IPS-20b (cell line): ENCODE data around the gene NTMT1.
A peak's percentile ranks its signal among the peaks of the same experiment; 100 is the strongest.
"Not testable (repeated sequence)": the region's sequence is repeated elsewhere in the genome, so short reads cannot be mapped to it uniquely, and the experiment has no call there.

Experiments used
- H3K27ac ChIP-seq: one replicate; pipeline ENCODE4 v1.5.1; 2013; ENCODE audit warnings: low read length
- H3K27me3 ChIP-seq: 2 replicates; pipeline ENCODE4 v1.6.1; 2013; ENCODE audit warnings: mild to moderate bottlenecking, low read length, inconsistent platforms; ENCODE audit not compliant: insufficient read depth
- H3K36me3 ChIP-seq: 2 replicates; pipeline ENCODE4 v1.6.1; 2013; ENCODE audit warnings: low read depth, mild to moderate bottlenecking, inconsistent platforms, low read length, moderate library complexity; ENCODE audit not compliant: insufficient read depth
- H3K4me1 ChIP-seq: 2 replicates; pipeline ENCODE4 v1.6.1; 2013; ENCODE audit warnings: mild to moderate bottlenecking, control low read depth, inconsistent platforms, low read length, moderate library complexity; ENCODE audit not compliant: insufficient read depth
- H3K4me3 ChIP-seq: 2 replicates; pipeline ENCODE4 v1.5.1; 2013; ENCODE audit warnings: mild to moderate bottlenecking, low read length, inconsistent platforms
- H3K9ac ChIP-seq: 2 replicates; pipeline ENCODE4 v1.6.1; 2013; ENCODE audit warnings: low read depth, mild to moderate bottlenecking, inconsistent platforms, low read length, moderate library complexity
- H3K9me3 ChIP-seq: 2 replicates; pipeline ENCODE4 v1.6.1; 2013; ENCODE audit warnings: mild to moderate bottlenecking, low read depth, low read length, inconsistent platforms; ENCODE audit not compliant: insufficient read depth

The NTMT1 gene

DNA sequence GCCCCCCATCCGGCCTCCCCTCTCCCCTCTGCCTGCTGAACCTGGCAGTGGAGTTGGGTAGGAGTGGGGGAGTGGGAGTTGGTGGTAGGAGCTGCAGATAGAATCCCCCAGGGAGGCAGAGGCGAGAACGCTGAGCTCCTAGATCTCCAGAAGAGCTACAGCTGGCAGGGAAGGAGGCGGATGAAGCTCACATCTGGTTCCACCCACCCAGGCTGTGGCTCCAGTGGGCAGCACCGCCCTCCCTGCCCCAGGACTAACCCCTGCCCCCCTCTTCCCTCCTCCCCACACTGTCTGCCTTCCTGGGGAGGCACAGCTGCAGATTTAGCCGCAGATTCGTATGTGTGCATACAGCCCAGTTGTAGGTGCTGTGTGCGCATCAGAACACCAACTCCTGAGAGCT is 39.3 kb upstream of the NTMT1 start:
- Histone ChIP-seq H3K9ac (no peak overlapping the region), H3K4me1 (no peaks in the 10 kb centered on the region; the same call in 1 of the 2 replicates), H3K27me3 (peaks cover 20% of the 10 kb centered on the region), H3K36me3 (no peaks in the 10 kb centered on the region), H3K27ac (no peak overlapping the region), H3K9me3 (no peaks in the 10 kb centered on the region), H3K4me3 (no peak overlapping the region)

DNA sequence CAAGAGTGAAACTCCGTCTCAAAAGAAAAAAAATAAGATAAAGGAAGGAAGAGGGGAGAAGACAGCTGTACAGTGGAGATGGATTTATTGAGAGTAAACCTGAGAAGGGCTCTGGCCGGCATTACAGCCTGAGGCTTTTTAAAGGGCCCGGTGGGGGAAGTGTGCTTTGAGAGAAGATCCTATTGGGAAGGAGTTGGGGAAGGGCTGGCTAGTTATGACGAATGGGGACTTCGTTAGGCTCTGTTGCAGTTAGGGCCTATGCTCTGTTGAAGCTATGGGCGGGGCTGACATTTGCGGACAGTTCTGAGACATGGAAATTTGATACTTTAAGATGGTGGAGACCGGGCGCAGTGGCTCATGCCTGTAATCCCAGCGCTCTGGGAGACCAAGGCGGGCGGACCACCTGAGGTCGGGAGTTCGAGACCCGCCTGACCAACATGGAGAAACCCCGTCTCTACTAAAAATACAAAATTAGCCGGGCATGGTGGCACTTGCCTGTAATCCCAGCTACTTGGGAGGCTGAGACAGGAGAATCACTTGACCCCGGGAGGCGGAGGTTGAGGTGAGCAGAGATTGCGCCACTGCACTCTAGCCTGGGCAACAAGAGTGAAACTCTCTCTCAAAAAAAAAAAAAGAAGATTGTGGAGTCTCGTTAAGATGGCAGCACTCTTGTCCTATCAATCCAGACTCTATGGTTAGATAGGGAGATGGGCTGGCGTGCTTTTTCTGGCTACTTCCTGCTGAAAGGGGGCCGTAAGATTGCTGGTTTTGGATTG is 38.3 kb upstream of the NTMT1 start:
- H3K27me3 ChIP-seq = peaks cover 24% of the 10 kb centered on the region
- no peaks in the 10 kb centered on the region for H3K36me3 ChIP-seq
- H3K9me3 ChIP-seq = no peaks in the 10 kb centered on the region
- no peak overlapping the region for H3K27ac ChIP-seq
- H3K9ac ChIP-seq = no peak overlapping the region
- no peak overlapping the region for H3K4me3 ChIP-seq
- H3K4me1 ChIP-seq = no peaks in the 10 kb centered on the region; the same call in 1 of the 2 replicates

DNA sequence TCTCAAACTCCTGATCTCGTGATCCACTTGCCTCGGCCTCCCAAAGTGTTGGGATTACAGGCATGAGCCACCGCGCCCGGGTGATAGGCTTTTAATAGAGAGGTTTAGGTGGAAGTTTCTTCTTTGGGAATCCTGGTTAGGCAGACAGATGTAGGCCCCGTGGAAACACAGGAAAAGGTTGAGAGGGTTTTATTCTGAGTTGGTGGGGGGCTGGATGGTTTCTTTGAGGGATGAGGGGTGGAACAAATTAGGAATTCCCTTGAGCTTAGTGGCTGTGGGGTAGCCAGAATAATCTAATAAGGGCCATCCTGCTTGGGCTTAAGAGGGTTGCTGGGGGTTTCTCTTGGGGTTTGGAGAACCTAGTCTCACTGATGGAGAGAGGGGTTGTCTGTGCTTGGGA is 35.5 kb upstream of the NTMT1 start:
- Histone ChIP-seq H3K9ac (no peak overlapping the region), H3K27ac (no peak overlapping the region), H3K36me3 (no peaks in the 10 kb centered on the region), H3K9me3 (no peaks in the 10 kb centered on the region), H3K27me3 (peaks cover 50% of the 10 kb centered on the region), H3K4me1 (no peaks in the 10 kb centered on the region; the same call in 1 of the 2 replicates), H3K4me3 (no peak overlapping the region)

DNA sequence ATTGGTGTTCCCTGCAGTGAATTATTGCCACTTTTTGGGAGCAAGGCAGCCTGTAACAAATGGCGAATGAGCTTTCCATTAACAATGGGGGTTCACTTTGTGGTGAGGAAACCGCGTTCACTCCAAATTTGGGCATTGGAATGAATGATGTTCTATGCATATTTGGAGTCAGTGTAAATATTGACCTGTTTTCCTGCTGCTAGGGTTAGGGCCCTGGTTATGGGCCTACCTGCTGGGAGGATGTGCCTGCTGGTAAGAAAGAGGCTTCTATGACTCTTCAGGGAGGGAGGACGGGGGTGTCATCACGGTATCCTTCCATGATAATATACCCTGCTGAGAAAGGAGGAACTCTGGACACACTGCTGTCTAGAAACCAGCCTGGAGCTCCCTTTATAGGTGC is 34.0 kb upstream of the NTMT1 start:
- H3K4me1 ChIP-seq = peaks cover 5% of the 10 kb centered on the region; the same call in 1 of the 2 replicates
- H3K27ac ChIP-seq = no peak overlapping the region
- H3K9me3 ChIP-seq = no peaks in the 10 kb centered on the region
- no peak overlapping the region for H3K9ac ChIP-seq
- H3K36me3 ChIP-seq = no peaks in the 10 kb centered on the region
- H3K4me3 ChIP-seq = no peak overlapping the region
- H3K27me3 ChIP-seq = peaks cover 52% of the 10 kb centered on the region

DNA sequence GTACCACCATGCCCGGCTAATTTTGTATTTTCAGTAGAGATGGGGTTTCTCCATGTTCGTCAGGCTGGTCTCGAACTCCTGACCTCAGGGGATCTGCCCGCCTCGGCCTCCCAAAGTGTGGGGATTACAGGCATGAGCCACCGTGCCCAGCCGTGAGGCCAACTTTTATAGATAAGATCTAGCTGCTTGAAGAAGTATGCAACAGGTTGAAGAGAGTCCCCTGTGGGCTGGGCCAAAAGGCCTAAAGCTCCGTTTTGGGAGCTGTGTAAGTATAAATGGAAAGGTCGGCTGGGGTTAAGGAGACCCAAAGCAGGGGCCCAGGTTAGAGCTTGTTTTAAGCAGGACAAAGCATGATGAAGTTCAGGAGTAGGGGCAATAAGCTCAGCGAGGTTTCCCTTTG is 33.2 kb upstream of the NTMT1 start:
- not testable (repeated sequence) for H3K9ac ChIP-seq, H3K9me3 ChIP-seq, H3K4me3 ChIP-seq, H3K27ac ChIP-seq, H3K4me1 ChIP-seq, H3K36me3 ChIP-seq
- peaks cover 56% of the 10 kb centered on the region for H3K27me3 ChIP-seq

DNA sequence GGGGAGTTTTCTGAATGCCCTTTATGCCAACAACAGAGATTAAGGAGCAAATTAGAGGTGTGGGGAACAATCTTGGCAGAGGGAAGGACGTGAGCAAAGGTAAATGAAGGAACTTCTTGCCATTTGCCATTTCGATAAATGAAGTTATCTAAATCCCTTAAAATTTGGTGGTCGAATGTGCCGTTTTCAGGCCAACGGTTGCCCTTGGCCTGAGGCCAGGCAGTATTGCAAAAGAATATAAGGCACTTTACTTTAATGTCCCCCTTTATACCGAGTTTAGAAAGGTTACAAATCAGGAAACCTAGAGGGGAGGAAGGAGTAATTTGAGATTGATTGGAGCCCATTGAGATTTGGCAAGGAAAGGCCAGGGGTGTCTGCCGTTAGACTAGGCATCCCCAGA is 31.3 kb upstream of the NTMT1 start:
- Histone ChIP-seq H3K27me3 (peaks cover 58% of the 10 kb centered on the region), H3K9me3 (no peaks in the 10 kb centered on the region), H3K27ac (no peak overlapping the region), H3K4me1 (peaks cover 10% of the 10 kb centered on the region; the same call in 1 of the 2 replicates), H3K36me3 (no peaks in the 10 kb centered on the region), H3K9ac (no peak overlapping the region), H3K4me3 (no peak overlapping the region)

DNA sequence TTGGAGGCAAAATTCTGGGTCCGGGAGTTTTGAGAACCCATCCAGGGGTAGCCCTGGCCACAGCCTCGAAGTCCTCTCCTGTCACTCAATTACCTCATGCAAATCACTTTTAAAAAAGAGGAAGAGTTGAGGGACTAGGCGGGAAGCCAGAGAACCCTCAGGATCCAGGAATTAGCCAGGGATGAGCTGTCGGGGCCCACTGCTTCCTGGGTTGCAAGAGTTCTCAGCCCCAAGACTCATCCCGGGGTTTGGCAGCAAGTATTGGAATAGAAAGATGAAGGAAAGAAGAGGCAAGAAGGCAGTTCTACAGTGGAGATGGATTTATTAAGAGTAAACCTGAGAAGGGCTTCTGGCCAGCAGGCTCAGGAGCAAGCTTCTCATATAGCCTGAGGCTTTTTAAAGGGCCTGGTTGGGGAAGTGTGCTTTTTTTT is 30.6 kb upstream of the NTMT1 start:
- Histone ChIP-seq H3K4me1 (peaks cover 10% of the 10 kb centered on the region; the same call in 1 of the 2 replicates), H3K9ac (no peak overlapping the region), H3K9me3 (no peaks in the 10 kb centered on the region), H3K4me3 (no peak overlapping the region), H3K27ac (no peak overlapping the region), H3K27me3 (peaks cover 55% of the 10 kb centered on the region), H3K36me3 (no peaks in the 10 kb centered on the region)

DNA sequence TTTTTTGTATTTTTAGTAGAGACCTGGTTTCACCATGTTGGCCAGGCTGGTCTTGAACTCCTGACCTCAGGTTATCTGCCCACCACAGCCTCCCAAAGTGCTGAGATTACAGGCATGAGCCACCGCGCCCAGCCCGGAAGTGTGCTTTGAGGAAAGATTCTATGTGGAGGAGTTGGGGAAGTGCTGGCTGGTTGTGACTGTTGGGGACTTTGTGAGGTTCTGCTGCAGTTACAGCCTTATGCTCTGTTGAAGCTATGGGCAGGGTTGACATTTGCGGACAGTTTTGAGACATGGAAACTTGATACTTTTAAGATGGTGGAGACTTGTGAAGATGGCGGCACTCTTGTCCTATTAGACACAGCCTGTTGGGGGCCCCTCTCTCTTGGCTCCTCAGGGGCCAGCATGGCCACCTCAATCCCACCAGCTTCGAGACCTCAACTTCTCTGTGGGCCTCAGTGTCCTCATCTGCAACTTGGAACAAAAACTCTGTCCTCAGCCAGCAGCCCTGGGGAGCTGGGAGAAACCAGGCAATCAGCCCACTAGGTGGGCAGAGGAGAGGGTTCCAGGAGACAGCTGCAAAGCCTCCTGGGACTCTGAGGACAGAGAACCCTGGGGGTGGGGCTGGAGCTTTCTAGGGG is 29.9 kb upstream of the NTMT1 start:
- Histone ChIP-seq H3K27ac (no peak overlapping the region), H3K27me3 (peaks cover 48% of the 10 kb centered on the region), H3K9me3 (no peaks in the 10 kb centered on the region), H3K4me3 (peak overlapping the region; percentile 84; the same call in 1 of the 2 replicates), H3K36me3 (no peaks in the 10 kb centered on the region), H3K9ac (peak overlapping the region; percentile 53; the same call in 1 of the 2 replicates), H3K4me1 (peaks cover 10% of the 10 kb centered on the region; the same call in 1 of the 2 replicates)

DNA sequence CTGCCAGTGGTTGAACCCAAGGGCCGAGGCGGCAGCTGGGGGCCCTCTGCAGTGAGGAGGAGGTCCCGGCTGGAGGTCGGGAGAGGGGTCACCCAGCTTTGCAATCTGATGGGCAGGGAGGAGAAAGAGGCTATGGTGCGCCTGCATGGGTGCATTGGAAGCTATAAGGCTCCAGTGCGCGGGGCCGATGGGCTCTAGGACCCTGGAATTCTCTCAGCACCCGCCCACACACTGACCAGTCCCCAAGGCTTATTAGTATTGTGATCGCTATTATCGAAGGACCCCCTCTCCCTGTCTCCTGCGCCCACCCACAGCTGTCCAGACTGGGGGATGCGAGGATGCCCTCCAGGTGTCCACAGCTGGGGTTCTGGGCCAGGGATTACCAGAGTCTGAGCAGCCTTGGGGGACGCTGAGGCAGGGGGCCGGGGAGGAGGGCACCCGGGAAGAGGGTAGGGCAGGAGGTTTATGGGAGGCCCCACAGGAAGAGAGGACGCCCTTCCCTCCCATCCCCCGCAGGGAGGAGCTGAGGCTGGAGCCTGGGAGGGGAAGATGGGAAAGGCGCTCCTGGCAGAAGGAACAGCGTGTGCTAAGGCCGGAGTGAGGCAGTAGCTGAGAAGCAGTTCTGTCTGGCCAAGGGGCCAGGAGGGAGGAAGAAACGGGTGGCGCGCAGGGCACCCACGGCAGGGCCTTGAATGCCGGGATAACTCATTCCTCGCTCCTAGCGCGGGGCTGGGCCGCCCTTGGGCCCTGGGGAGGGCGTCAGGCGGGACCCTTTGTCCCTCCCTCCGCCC is 29.2 kb upstream of the NTMT1 start:
- H3K36me3 ChIP-seq = no peaks in the 10 kb centered on the region
- H3K9ac ChIP-seq = peak overlapping the region; percentile 53; the same call in 1 of the 2 replicates
- H3K27me3 ChIP-seq = peaks cover 47% of the 10 kb centered on the region
- H3K27ac ChIP-seq = no peak overlapping the region
- peaks cover 10% of the 10 kb centered on the region; the same call in 1 of the 2 replicates for H3K4me1 ChIP-seq
- H3K9me3 ChIP-seq = no peaks in the 10 kb centered on the region
- H3K4me3 ChIP-seq = peak overlapping the region; percentile 84

DNA sequence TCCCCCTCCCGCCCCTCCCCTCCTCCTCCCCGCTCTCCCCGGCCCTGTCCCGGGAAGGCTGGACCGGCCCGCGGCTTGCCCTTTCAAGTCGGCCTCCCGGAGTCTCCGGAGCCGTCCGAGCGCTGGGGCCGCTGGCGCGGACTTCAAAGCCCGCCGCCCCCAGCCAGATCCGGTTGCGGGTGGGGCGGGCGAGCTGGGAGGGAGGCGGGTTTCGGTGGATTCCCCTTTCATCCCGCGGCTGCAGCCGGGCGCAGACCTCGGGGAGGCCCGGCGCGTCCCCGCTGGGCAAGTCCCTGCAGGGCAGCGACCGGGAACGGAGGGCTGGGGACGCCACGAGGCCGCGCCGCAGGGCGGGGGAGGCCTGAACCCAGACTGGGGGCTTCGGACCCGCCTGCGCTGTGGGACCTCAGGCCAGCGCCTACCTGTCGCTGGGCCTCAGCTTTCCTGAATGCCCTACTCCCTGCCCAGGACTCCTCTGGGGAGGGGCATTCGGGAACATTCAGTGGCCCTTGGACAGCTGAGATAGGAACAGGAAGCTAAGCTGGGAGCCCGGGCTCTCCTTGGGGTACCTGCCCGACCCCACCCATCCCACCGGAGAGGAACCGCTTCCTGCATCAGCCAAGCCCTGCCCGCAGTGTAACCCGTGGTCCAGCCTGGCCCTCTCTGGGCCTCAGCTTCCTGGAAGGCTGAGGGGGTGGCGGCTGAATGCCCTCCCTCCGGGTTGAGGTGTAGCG is 28.4 kb upstream of the NTMT1 start:
- no peaks in the 10 kb centered on the region for H3K36me3 ChIP-seq
- peak overlapping the region; percentile 46; the same call in 1 of the 2 replicates for H3K9ac ChIP-seq
- H3K27ac ChIP-seq = no peak overlapping the region
- peak overlapping the region; percentile 70 for H3K4me3 ChIP-seq
- peaks cover 10% of the 10 kb centered on the region; the same call in 1 of the 2 replicates for H3K4me1 ChIP-seq
- H3K27me3 ChIP-seq = peaks cover 43% of the 10 kb centered on the region
- H3K9me3 ChIP-seq = no peaks in the 10 kb centered on the region

DNA sequence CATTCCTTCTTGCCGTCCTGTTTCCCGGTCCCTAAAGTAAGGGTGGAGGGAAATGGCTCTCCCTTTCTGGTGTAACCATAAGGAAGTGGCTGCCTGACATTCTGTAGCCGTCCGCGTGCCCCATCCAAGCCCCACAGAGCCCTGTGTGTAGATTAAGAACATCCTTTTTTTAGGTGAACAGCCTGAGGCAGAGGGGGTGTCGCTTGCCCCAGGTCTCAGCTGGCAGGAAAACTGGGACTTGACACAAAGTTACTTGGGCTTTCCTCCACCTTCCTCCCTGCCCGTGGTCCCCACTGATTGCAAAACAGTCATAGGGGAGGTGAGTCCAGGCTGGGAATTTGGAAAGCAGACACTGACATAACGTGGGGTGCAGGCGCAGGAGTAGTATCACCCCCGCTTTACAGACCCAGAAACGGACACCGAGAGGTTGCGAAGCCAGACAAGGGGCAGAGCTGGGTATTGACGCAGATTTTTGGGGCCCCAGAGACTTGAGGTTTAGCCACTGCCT is 27.8 kb upstream of the NTMT1 start:
- Histone ChIP-seq H3K9me3 (no peaks in the 10 kb centered on the region), H3K27ac (no peak overlapping the region), H3K36me3 (no peaks in the 10 kb centered on the region), H3K9ac (peak overlapping the region; percentile 46; the same call in 1 of the 2 replicates), H3K4me1 (peaks cover 12% of the 10 kb centered on the region; the same call in 1 of the 2 replicates), H3K27me3 (peaks cover 38% of the 10 kb centered on the region), H3K4me3 (peak overlapping the region; percentile 70)
